ENCODE measurements around the gene MALT1. TPM values are rescaled to one million over a fixed set of nuclear protein-coding genes. Genes with fewer than 3 reads are reported as not detected.
"Not testable (repeated sequence)": the region's sequence is repeated elsewhere in the genome, so short reads cannot be mapped to it uniquely, and the experiment has no call there.

The MALT1 gene, protein sequence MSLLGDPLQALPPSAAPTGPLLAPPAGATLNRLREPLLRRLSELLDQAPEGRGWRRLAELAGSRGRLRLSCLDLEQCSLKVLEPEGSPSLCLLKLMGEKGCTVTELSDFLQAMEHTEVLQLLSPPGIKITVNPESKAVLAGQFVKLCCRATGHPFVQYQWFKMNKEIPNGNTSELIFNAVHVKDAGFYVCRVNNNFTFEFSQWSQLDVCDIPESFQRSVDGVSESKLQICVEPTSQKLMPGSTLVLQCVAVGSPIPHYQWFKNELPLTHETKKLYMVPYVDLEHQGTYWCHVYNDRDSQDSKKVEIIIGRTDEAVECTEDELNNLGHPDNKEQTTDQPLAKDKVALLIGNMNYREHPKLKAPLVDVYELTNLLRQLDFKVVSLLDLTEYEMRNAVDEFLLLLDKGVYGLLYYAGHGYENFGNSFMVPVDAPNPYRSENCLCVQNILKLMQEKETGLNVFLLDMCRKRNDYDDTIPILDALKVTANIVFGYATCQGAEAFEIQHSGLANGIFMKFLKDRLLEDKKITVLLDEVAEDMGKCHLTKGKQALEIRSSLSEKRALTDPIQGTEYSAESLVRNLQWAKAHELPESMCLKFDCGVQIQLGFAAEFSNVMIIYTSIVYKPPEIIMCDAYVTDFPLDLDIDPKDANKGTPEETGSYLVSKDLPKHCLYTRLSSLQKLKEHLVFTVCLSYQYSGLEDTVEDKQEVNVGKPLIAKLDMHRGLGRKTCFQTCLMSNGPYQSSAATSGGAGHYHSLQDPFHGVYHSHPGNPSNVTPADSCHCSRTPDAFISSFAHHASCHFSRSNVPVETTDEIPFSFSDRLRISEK
- 10 to 100 TPM; 19.8 to 22.9 TPM for total RNA-seq
- long read RNA-seq, full-length matches to known transcripts, result 13 of 25 reads
- long read RNA-seq, partial matches to known transcripts, result 2 of 25 reads
- long read RNA-seq, other reads (novel, unspliced or antisense), result 10 of 25 reads

DNA sequence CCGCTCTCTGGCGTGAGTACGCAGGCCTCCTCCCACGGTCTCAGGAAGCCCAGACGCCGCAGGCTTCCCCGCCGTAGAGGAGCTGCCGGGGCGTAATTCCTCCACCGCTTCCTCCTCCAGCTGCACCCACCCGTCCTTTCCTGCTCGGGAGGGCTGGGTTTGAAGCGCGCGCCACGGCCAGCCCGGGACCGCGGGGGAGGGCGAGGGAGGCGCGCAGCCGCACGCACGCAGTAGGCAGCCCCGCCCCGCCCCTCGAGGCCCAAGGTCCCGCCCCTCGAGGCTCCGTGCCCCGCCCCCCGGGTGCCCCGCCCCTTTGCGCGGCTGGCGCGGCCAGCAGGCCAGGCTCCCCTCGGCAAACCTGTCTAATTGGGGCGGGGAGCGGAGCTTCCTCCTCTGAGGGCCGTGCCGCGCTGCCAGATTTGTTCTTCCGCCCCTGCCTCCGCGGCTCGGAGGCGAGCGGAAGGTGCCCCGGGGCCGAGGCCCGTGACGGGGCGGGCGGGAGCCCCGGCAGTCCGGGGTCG is at the start of gene MALT1:
TSS of gene MALT1 (plus strand) at position 355 of the 521 bp plus-strand sequence. CDS start 179 bp downstream, outside the sequence.
- intact Hi-C loops (cut with DNase I, micrococcal nuclease), result no loop called here
- DNase-seq (peak; percentile 92 to 97), ATAC-seq (peak; percentile 94)

DNA sequence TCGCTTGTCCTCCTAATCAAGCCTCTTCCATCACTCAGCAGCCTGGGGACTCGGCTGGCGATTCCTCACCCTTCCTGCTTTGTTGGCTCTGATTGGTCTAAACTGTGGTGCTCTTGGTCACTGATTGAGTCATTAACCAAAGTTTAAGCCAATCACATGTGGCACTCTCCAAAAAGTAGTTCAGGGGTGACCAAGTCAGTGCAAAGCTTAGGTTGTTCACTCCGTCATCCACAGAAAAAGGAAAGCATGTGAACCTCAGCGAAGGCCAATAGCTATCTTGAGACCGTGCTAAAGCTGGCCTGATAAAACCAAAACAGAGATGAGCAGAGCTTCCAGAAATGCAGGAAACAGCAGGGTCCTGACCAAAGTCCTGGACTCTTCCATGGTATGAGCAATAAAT is 47.3 kb upstream of the MALT1 start:
- intact Hi-C loops (cut with DNase I, micrococcal nuclease), result no loop called here
- ATAC-seq (no peak), DNase-seq (no peak)

DNA sequence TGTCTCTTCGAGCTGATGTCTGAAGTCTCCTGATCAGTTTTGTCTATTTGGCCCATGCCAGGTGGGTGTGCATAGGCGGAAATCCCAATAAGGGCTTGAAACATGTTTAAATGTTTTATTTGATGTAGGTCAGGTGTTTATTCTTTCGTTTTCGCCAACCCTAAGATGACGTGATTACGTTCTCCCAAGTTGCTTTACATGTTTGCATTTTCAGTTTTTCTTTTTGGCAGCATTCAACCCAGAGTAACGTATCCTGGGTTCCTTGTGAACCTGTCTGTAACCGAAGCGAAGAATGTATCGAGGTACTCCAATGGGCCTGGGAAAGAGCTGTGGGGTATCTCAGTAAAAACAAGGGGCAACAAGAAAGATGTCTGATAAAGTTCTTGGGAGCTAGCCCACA is 45.4 kb upstream of the MALT1 start:
- intact Hi-C loops (cut with DNase I, micrococcal nuclease), result no loop called here
- DNase-seq (no peak), ATAC-seq (no peak)

DNA sequence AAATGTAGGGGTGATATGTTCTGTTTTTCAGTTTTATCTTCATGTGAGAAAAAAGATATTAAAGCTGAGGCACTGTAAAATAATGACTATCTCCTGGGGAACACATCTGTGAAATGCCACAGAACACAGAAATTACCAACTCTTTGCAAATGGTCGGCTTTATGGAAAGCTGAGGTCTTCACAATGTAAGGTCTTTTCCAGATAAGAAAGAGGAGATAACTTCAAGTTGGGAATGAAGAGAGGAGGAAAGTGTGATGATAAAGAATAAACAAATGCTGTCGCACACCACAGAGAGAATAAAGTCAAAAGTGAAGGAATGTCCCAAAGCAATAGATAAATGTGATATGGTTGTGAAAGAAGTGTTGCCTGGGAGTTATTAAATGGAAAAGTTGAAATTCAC is 41.2 kb upstream of the MALT1 start:
- ATAC-seq (no peak), DNase-seq (no peak)
- intact Hi-C loops (cut with DNase I, micrococcal nuclease), result no loop called here

DNA sequence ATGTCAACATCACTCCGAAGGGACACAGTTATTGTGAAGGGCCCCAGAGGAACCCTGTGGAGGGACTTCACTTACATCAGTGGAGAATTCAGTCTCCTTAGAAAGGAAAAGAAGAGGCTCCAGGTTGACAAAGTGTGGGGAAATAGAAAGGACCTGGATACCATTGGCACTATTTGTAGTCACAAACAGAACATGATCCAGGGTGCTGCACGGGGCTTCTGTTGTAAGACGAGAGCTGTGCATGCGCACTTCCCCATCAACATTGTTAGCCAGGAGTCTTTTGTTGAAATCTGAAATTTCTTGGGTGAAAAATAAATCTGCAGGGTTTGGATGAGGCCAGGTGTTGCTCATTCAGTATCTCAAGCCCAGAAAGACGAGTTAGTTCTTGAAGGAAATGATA is 40.0 kb upstream of the MALT1 start:
- intact Hi-C loops (cut with DNase I, micrococcal nuclease), result no loop called here
- ATAC-seq, result no peak
- DNase-seq, result no peak

DNA sequence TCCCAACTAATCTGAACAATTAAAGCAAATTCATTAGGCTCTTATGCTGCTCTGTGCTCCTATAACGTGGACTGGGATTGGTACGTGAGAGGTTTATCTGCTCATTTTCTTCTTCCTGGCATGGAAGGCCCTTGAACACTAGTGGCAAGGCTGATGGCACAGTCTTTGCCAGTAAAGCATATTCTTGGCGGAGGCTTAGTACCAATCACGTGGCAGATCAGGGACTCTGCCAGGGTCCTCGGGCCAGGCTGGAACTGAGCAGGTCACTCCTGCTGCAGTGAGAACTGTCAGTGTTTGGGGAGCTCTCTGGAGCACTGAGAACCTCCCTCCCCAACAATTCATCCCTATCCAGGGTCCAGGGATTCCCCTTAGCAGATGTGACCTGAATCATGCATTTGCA is 38.7 kb upstream of the MALT1 start:
- ATAC-seq (no peak), DNase-seq (no peak)

DNA sequence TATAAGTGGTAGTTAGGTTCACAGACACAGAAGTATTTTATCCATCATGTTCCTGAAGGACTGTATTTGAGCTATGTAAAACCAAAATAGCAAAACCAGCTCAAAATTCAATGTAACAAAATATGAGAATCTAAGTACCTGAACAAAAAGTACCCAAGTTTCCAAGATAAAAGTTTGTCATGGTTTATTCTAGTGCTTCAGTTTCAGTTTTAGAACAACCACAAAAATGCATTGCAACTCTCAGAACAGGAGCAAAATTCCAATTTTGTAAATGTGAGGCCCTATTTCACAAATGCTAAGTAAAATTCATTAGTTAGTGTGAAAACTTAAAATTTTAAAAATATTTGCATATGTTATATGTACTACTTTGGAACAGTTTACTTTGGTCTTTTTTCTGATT is 37.4 kb upstream of the MALT1 start:
- DNase-seq (no peak), ATAC-seq (no peak)
- intact Hi-C loops (cut with DNase I, micrococcal nuclease), result no loop called here

More for the DNA sequence above, 38.7 kb upstream of the MALT1 start:
- intact Hi-C loops (cut with DNase I, micrococcal nuclease), result no loop called here

DNA sequence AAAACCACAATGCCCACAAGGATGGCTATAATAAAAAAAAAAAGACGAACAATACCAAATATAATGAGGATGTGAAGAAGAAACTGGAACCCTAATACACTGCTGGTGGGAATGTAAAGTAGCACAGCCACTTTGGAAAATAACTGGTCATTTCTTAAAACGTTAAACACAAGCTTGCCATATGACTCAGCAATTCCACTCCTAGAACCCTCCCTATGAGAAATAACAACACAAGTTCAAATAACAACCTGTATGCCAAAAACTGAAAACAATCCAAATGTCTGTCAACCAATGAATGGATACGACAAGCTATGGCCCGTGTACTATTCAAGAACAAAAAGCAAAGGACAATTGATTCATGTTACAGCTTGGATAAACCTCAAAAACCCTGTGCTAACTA is 35.4 kb upstream of the MALT1 start:
- DNase-seq, result no peak
- intact Hi-C loops (cut with DNase I, micrococcal nuclease), result no loop called here
- ATAC-seq, result no peak

DNA sequence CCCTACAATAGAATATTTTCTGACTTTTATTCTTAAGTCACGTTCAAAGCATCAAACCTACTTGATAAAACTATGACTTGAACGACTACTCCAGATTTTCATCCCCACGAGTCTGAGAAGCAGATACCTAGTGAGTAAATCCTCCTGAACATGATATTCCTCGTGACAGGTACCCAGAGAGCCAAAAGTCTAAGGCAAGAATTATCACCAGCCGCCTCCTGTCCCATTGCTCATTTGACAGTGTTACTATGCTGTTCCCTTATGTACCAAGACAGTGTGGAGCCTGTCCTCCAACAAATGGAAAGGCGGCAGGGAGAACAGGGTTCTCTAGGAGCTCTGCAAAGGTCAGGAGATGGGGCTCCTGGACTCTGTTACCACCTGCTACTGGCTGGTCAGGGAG is 34.1 kb upstream of the MALT1 start:
- DNase-seq (no peak), ATAC-seq (no peak)
- intact Hi-C loops (cut with DNase I, micrococcal nuclease), result no loop called here

DNA sequence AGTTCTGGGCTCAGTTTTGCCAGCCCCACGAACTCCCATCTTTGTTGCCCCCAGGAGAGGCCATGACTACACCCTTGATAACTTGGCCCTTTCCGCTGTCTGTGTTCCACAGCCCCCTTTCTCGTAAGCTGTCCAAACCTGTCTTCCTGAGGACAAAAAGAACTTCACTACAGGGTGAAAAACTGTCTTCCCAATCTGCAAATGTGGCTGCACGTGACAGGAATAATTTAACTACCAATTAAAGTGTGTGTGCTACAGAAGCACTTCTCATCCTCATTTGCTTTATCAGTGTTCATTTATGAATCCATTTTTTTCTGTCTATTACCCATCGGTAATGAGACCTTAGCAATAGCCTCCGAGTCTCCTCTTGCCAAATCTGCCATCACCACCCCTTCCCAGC is 33.3 kb upstream of the MALT1 start:
- DNase-seq (no peak), ATAC-seq (no peak)
- intact Hi-C loops (cut with DNase I, micrococcal nuclease), result no loop called here

DNA sequence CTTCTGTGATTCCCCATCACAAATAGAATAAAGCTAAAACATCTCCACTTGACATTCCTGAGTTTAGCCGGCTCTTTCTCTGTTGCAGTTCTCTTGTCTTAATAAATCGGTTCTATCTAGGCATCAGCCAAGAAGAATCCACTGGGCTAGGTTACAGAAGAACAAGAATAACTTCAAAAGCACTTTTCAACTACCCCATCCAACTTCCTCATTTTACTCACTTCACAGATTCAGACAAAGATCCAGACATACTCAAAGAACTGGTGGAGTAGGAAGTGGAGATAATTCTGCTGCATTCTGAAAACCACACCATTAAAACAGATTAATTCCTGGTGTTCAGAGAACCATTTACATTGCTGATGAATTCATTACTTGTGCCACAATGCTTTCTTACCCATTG is 32.8 kb upstream of the MALT1 start:
- ATAC-seq, result no peak
- intact Hi-C loops (cut with DNase I, micrococcal nuclease), result no loop called here
- DNase-seq, result no peak

DNA sequence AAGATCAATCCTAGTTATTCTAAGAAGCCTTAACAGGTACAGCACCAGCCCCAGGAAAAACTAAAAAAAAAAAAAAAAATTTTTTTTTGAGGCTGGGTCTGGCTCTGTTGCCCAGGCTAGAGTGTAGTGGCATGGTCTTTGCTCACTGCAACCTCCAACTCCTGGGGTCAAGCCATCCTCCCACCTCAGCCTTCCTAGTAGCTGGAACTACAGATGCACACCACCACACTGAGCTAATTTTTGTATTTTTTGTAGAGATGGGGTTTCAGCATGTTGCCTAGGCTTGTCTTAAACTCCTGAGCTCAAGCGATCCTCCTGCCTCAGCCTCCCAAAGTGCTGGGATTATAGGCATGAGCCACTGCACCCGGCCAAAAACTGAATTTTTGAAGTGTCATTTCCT is 32.0 kb upstream of the MALT1 start:
- ATAC-seq (no peak), DNase-seq (no peak)
- intact Hi-C loops (cut with DNase I, micrococcal nuclease), result no loop called here

DNA sequence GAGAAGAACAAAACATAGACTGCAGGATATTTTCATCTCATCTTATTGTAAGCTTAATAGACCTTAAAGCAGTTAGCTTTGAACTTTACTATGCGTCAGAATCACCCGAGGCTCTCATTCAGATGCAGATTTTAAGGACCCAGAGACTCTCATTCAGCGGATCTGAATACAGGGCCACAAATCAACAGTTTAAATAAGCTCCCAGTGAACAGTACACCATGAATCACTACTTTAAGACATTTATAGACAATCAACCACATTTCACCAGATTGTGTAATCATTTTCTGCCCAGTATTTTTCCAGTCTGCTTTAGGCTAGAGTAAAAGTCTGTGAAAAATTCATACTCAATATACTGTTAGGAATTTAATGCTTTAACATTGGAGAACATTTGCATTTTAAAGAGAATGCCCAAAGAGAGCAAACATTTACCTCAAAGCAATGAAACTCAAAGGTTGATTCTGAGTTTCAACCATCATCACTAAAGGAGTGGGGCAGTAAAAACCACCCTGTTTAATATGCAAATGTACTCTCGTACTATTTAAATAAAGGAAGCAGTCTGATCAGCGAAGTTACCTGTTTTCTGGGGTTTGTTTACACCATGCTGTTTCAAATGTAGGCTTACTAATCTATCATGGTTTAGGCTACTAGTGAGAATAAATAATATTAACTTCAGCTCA is 31.4 kb upstream of the MALT1 start:
- intact Hi-C loops (cut with DNase I, micrococcal nuclease), result no loop called here
- DNase-seq (no peak), ATAC-seq (no peak)

DNA sequence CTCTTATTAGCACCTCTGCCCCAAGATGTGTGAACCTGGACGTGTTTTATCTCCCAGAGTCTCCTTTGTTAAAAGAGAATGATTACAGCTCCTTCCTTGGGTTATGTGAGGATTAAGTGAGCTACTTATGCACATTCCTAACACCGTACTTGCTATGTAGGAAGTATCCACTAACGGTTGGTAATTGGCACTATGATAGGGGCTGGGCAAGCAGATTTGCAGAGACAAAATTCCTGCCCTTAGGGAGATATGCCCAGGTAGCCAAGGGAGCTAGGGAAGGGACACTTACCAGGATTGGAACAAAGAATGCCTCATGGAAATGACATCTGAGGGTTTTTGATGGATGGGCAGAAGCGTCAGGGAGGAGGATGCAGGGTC is 30.8 kb upstream of the MALT1 start:
- ATAC-seq (no peak), DNase-seq (no peak)
- intact Hi-C loops (cut with DNase I, micrococcal nuclease), result no loop called here

DNA sequence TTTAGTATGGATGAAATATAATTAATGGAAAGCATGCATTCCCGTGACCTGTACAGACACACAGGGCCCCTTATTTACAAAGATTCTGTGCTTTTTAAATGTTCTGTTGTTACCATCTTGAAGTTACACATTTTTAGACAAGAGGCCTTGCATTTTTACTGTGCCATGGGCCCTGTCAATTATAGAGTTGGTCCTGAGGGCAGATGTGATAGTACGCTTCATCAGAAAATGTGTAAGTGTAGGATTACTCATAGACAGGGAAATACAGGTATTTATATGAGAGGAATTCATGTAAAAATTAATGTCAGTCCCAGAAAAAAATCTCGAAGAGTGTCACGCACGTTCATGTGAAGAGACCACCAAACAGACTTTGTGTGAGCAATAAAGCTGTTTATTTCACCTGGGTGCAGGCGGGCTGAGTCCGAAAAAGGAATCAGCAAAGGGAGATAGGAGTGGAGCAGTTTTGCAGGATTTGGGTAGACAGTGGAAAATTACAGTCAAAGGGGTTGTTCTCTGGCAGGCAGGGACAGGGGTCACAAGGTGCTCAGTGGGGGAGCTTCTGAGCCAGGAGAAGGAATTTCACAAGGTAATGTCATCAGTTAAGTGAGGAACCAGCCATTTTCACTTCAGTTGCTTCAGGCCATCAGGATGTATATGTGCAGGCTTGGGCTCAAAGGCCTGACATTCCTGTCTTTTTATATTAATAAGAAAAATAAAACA is 30.2 kb upstream of the MALT1 start:
- intact Hi-C loops (cut with DNase I, micrococcal nuclease), result no loop called here
- DNase-seq, result no peak
- ATAC-seq, result no peak

DNA sequence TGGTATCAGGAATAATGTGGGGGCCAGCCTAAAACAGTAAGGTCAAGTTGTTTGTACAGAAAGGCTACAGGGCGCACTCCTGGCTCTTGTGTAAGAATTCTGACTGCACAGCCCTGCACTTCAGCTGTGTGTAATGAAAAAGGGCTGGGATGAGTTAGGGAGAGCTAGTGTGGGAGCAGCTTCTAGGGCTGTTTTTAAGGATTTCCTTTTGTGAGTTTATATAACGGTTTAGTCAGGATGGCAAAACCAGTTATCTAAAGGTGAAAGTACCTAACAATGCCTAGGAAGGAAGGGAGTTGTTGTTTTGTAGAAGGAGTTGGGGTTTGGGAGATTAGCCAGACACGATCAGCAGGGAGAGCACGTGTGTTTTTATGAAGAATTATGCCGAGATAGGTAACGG is 27.7 kb upstream of the MALT1 start:
- ATAC-seq; intact Hi-C loops (cut with DNase I, micrococcal nuclease); DNase-seq: not testable (repeated sequence)

DNA sequence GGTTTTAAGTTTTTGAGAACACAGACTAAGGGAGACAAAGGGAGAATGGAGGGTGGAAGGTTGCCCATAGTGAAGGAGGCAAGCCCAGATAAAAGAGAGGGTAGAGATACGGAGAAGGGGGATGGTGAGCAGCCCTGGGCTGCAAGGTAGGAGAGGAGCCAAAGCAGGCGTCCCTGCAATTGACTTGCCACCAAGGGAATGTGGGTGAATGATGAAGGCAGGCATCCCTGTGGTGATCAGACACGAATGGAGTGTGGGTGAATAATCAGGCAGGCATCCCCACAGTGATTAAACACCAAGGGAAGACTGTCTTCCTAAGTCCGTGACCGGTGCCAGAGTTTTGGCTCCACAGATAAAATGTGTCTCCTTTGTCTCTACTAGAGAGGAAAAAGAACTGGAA is 25.9 kb upstream of the MALT1 start:
- no peak for ATAC-seq
- intact Hi-C loops (cut with DNase I, micrococcal nuclease), result no loop called here
- no peak for DNase-seq

DNA sequence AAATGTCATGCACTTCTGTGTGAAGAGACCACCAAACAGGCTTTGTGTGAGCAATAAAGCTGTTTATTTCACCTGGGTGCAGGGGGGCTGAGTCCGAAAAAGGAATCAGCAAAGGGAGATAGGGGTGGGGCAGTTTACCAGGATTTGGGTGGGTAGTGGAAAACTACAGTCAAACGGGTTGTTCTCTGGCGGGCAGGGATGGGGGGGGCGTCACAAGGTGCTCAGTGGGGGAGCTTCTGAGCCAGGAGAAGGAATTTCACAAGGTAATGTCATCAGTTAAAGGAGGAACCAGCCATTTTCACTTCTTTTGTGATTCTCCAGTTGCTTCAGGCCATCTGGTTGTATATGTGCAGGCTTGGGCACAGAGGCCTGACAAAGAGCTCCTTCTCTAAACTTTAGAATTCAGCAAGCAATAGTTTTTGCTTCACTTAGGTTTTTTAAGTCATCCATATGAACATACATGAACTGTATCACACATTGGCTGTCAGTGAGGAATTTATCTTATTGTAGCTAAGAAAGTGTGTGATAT is 24.9 kb upstream of the MALT1 start:
- intact Hi-C loops (cut with DNase I, micrococcal nuclease), result no loop called here
- ATAC-seq (no peak), DNase-seq (no peak)

Data from left colon (tissue), 2 donors.